Measurements from ENCODE around the gene PNRC2.

- TF ChIP-seq, protein P1, sequence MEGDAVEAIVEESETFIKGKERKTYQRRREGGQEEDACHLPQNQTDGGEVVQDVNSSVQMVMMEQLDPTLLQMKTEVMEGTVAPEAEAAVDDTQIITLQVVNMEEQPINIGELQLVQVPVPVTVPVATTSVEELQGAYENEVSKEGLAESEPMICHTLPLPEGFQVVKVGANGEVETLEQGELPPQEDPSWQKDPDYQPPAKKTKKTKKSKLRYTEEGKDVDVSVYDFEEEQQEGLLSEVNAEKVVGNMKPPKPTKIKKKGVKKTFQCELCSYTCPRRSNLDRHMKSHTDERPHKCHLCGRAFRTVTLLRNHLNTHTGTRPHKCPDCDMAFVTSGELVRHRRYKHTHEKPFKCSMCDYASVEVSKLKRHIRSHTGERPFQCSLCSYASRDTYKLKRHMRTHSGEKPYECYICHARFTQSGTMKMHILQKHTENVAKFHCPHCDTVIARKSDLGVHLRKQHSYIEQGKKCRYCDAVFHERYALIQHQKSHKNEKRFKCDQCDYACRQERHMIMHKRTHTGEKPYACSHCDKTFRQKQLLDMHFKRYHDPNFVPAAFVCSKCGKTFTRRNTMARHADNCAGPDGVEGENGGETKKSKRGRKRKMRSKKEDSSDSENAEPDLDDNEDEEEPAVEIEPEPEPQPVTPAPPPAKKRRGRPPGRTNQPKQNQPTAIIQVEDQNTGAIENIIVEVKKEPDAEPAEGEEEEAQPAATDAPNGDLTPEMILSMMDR (IDR thresholded peaks at IDR 0.05; ENCODE audit: low read depth, low read length, missing input control): no peak
- TF ChIP-seq, protein P2, sequence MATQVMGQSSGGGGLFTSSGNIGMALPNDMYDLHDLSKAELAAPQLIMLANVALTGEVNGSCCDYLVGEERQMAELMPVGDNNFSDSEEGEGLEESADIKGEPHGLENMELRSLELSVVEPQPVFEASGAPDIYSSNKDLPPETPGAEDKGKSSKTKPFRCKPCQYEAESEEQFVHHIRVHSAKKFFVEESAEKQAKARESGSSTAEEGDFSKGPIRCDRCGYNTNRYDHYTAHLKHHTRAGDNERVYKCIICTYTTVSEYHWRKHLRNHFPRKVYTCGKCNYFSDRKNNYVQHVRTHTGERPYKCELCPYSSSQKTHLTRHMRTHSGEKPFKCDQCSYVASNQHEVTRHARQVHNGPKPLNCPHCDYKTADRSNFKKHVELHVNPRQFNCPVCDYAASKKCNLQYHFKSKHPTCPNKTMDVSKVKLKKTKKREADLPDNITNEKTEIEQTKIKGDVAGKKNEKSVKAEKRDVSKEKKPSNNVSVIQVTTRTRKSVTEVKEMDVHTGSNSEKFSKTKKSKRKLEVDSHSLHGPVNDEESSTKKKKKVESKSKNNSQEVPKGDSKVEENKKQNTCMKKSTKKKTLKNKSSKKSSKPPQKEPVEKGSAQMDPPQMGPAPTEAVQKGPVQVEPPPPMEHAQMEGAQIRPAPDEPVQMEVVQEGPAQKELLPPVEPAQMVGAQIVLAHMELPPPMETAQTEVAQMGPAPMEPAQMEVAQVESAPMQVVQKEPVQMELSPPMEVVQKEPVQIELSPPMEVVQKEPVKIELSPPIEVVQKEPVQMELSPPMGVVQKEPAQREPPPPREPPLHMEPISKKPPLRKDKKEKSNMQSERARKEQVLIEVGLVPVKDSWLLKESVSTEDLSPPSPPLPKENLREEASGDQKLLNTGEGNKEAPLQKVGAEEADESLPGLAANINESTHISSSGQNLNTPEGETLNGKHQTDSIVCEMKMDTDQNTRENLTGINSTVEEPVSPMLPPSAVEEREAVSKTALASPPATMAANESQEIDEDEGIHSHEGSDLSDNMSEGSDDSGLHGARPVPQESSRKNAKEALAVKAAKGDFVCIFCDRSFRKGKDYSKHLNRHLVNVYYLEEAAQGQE (IDR thresholded peaks at IDR 0.05): no peak
- TF ChIP-seq, protein P3, sequence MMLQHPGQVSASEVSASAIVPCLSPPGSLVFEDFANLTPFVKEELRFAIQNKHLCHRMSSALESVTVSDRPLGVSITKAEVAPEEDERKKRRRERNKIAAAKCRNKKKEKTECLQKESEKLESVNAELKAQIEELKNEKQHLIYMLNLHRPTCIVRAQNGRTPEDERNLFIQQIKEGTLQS (IDR thresholded peaks at IDR 0.05): no peak
- TF ChIP-seq, protein P4, sequence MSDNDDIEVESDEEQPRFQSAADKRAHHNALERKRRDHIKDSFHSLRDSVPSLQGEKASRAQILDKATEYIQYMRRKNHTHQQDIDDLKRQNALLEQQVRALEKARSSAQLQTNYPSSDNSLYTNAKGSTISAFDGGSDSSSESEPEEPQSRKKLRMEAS (IDR thresholded peaks at IDR 0.05): no peak
- TF ChIP-seq YY1 (IDR thresholded peaks at IDR 0.05): no peak
- TF ChIP-seq TAF1 (conservative IDR thresholded peaks at IDR 0.05): no peak
These were observed 17.7 kb downstream of the PNRC2 start for GRCh38 chr1:23977187-23977853.
